Measurements from ENCODE around the gene PERP.
A peak's percentile ranks its signal among the peaks of the same experiment; 100 is the strongest.
"Not testable (repeated sequence)": the region's sequence is repeated elsewhere in the genome, so short reads cannot be mapped to it uniquely, and the experiment has no call there.

The PERP gene

GRCh38 chr6:138105880-138106664 is 1.1 kb downstream of the PERP start:
- peak overlapping the region; percentile 78 for H3K4me3 ChIP-seq (ENCODE audit: low read depth, low read length)

- peak overlapping the region; percentile 78 for H3K4me3 ChIP-seq (ENCODE audit: low read depth, low read length)
These were observed 1.8 kb downstream of the PERP start for GRCh38 chr6:138105446-138105845.

GRCh38 chr6:138104618-138105213 is 2.5 kb downstream of the PERP start:
- no peak overlapping the region for H3K4me3 ChIP-seq (ENCODE audit: low read depth, low read length)

- no peak overlapping the region for H3K4me3 ChIP-seq (ENCODE audit: low read depth, low read length)
These were observed 3.3 kb downstream of the PERP start for GRCh38 chr6:138103871-138104270.

GRCh38 chr6:138101946-138102731 is 5.1 kb downstream of the PERP start:
- H3K4me3 ChIP-seq (ENCODE audit: low read depth, low read length), result no peak overlapping the region

- H3K4me3 ChIP-seq (ENCODE audit: low read depth, low read length), result no peak overlapping the region
These were observed 7.4 kb downstream of the PERP start for GRCh38 chr6:138099832-138100231.

- no peak overlapping the region for H3K4me3 ChIP-seq (ENCODE audit: low read depth, low read length)
These were observed 8.9 kb downstream of the PERP start for GRCh38 chr6:138098306-138098705.

- no peak overlapping the region for H3K4me3 ChIP-seq (ENCODE audit: low read depth, low read length)
These were observed 13.0 kb downstream of the PERP start for GRCh38 chr6:138094260-138094659.

- H3K4me3 ChIP-seq (ENCODE audit: low read depth, low read length), result no peak overlapping the region
These were observed 13.6 kb downstream of the PERP start for GRCh38 chr6:138093632-138094031.

- no peak overlapping the region for H3K4me3 ChIP-seq (ENCODE audit: low read depth, low read length)
These were observed 14.5 kb downstream of the PERP start for GRCh38 chr6:138092686-138093085.

GRCh38 chr6:138089325-138089724 is 17.9 kb downstream of the PERP start:
- no peak overlapping the region for H3K4me3 ChIP-seq (ENCODE audit: low read depth, low read length)

GRCh38 chr6:138088326-138088762 is 18.9 kb downstream of the PERP start:
- H3K4me3 ChIP-seq (ENCODE audit: low read depth, low read length), result no peak overlapping the region

- H3K4me3 ChIP-seq (ENCODE audit: low read depth, low read length), result no peak overlapping the region
These were observed 19.5 kb downstream of the PERP start for GRCh38 chr6:138087593-138088325.

- no peak overlapping the region for H3K4me3 ChIP-seq (ENCODE audit: low read depth, low read length)
These were observed 20.5 kb downstream of the PERP start for GRCh38 chr6:138086573-138087196.

GRCh38 chr6:138085839-138086222 is 21.4 kb downstream of the PERP start:
- H3K4me3 ChIP-seq (ENCODE audit: low read depth, low read length), result no peak overlapping the region

- no peak overlapping the region for H3K4me3 ChIP-seq (ENCODE audit: low read depth, low read length)
These were observed 22.0 kb downstream of the PERP start for GRCh38 chr6:138084904-138085838.

- no peak overlapping the region for H3K4me3 ChIP-seq (ENCODE audit: low read depth, low read length)
These were observed 25.0 kb downstream of the PERP start for GRCh38 chr6:138082232-138082631.

GRCh38 chr6:138079556-138079955 is 27.7 kb downstream of the PERP start:
- H3K4me3 ChIP-seq (ENCODE audit: low read depth, low read length), result not testable (repeated sequence)

- H3K4me3 ChIP-seq (ENCODE audit: low read depth, low read length), result no peak overlapping the region
These were observed 28.7 kb downstream of the PERP start for GRCh38 chr6:138078491-138078890.

GRCh38 chr6:138073264-138073663 is 34.0 kb downstream of the PERP start:
- no peak overlapping the region for H3K4me3 ChIP-seq (ENCODE audit: low read depth, low read length)

Data from iPS-11a (cell line).